Fibroblast of pulmonary artery (primary cell): ENCODE measurements around the gene OR4D1.

Experiments
- DNase-seq: peaks from one replicate; pipeline ENCODE4 v3.0.0-alpha.2; 2010; ENCODE audit warnings: low read depth
- H3K4me3 ChIP-seq: replicated peaks from 2 replicates; pipeline ENCODE4 v1.5.1; 2011; ENCODE audit warnings: low read depth, mild to moderate bottlenecking, control low read depth, low read length, moderate library complexity
- TF ChIP-seq, protein P1 (sequence below): IDR thresholded peaks from 2 replicates; pipeline ENCODE4 v1.5.1; 2011; ENCODE audit warnings: mild to moderate bottlenecking, control low read depth, low read length, inconsistent platforms; ENCODE audit errors: missing control alignments

OR4D1 gene

DNA sequence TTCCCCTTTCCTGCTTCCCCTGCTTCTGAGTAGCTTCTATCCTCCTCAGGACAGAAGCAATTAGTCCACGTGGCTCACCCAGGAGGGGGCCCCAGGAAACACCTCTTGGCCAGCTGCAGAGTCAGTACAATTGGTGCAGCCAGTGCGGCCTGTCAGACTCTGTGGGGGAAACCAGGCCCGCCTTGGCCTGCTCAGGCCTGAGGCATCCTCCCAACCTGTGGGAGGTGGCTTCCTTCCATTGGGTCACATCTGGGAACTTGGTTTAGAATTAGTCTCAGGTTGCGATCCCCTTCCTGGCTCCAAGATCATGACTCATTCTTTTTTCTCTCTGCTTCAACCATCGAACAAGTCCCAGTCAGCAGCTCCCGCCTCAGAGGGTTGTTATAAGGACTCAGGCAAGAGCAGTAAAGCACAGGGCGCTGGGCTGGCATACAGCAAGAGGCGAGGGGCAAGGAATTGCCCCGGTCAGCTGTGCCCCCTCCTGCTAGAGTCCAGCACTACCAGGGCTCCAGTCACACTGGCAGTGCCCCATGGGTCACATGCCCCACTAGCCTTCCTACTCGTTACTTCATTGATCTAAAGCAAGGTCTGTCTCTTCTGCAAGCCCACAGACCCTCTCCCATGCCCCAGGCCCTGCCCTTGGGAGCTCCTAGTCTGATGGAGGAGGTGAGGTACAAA lies 36.3 kb downstream of the OR4D1 start:
- no peak overlapping the region for H3K4me3 ChIP-seq
- peak; percentile 55 for DNase-seq
- TF ChIP-seq, protein P1, sequence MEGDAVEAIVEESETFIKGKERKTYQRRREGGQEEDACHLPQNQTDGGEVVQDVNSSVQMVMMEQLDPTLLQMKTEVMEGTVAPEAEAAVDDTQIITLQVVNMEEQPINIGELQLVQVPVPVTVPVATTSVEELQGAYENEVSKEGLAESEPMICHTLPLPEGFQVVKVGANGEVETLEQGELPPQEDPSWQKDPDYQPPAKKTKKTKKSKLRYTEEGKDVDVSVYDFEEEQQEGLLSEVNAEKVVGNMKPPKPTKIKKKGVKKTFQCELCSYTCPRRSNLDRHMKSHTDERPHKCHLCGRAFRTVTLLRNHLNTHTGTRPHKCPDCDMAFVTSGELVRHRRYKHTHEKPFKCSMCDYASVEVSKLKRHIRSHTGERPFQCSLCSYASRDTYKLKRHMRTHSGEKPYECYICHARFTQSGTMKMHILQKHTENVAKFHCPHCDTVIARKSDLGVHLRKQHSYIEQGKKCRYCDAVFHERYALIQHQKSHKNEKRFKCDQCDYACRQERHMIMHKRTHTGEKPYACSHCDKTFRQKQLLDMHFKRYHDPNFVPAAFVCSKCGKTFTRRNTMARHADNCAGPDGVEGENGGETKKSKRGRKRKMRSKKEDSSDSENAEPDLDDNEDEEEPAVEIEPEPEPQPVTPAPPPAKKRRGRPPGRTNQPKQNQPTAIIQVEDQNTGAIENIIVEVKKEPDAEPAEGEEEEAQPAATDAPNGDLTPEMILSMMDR = no peak

DNA sequence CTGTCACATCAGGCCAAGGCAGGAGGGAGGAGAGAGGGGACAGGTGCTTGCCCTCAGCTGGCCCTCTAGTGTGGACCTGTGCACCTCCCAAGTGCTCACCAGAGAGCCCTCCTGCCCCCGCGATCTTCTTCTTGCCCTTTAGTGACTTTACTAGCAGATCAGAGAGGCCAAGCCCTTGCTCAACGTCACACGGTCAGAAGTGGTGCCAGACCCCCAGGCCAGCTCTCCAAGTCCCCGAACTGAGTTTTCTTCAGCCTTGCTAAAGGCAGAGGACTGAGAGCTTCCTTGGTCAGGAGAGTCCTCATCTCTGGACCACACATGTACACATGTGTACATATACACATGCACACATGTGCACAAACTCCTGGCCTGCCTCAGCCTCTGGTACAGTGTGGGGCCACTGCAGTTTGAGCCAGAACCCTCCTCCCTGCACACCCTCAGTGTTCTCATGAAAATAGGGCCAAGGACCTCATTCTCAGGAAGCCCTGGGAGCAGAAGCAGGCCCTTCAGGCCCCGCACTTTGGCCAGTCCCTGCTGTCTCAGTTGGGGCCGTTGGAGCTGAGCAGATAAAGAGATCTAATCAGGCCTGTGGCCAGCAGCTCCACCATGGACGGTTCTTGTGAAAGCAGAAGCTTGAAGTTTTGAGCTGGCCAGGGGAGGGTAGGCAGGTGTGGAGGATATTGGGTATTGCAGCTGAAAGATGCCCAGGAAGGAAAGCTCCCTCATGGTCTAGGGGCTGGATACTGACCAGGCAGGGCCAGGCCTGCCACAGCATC lies 37.0 kb downstream of the OR4D1 start:
- no peak overlapping the region for H3K4me3 ChIP-seq
- no peak for DNase-seq
- TF ChIP-seq, protein P1 = no peak

DNA sequence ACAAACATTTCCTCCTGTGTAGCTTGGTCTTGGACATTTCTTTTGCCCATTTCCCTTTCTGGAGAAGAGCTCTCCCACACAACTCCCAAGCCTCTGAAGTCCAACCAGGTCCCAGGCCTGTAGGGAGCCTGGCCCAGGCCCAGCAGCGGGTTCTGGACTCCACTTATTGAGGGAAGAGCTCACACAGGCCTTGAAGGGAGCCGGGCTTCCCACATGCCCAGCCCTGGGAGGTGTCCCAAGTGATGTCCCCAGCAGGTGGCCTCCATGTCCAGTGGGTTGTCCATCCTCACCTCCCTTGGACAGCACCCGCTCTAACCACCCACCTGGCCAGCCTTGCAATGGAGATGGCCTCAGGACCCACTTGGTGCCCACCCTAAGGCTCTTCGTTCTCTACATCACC lies 38.4 kb downstream of the OR4D1 start:
- no peak for DNase-seq
- TF ChIP-seq, protein P1 = no peak
- no peak overlapping the region for H3K4me3 ChIP-seq

DNA sequence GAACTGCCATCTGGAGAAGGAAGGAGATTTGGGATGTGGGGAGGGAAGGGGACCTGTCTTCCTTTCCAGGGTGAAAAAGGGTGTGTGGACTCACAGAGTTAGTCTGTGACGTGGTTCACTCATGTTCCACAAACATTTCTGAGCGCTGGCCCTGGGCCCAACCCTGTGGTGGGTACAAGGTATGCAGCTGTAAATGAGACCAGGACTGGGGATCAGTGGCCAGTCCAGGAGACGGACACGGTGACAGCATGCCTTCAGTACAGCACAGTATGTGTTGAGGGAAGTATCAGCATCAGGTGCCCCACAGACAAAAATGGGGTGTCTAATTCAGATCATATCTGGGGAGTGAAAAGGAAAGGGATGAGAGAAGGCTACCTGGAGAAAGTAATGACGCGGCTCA lies 38.9 kb downstream of the OR4D1 start:
- H3K4me3 ChIP-seq = no peak overlapping the region
- no peak for DNase-seq
- TF ChIP-seq, protein P1 = no peak

DNA sequence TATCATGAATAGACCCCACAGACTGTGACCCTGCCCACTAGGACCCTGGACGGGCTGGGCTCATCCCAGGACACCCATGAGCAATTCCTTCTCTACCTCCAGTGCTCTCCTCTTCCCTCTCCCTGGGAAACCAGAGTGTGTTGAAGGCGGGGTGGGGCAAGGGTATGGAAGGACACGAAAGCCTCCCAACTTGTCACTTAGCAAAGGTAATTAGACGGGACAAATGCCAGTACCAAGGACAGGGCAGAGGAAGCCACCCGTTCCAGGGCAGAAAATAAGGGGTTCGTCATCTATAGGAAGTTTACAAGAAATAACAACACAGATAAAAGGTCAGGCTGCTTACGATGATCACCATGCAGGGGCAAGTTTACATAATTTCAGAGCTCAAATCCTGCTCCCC lies 39.5 kb downstream of the OR4D1 start:
- no peak overlapping the region for H3K4me3 ChIP-seq
- TF ChIP-seq, protein P1 = no peak
- DNase-seq = no peak

DNA sequence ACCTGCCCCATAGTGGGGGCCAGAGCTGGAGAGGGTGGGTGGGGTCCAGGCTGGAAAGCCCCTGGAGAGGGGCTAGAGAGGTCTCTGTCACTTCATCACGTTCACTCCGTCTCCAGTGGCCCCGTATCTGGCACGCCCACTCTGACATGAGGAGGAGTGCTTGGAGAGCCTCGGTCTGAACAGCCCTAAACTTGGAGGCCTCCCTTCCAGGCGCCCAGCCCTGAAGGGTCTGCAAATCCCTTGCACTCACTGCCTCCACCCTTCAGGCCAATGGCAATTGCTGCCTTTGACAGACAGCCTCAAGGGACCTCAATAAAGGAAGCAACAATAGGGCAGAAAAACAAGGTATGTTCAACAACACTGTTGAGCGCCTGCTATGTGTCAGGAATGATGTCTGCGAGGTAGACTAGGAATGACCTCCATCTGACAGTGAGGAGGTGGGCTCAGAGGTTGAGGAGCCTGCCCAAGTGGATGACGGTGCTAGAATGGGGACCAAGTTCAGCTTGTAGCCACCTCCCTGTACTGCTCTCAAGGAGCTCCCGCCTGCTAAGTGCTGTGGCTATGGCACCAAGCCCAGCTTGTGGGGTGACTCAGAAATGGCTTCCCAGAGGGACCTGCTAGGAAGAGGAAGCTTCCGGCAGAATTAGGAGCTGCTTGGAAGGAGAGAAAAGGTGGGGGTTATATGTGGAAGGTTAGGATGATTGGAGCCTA lies 41.4 kb downstream of the OR4D1 start:
- no peak overlapping the region for H3K4me3 ChIP-seq
- peak; percentile 82 for DNase-seq
- TF ChIP-seq, protein P1 = no peak
